ENCODE data around the gene DNAJA4. TPM values are rescaled to one million over a fixed set of nuclear protein-coding genes. Genes with fewer than 3 reads are reported as not detected.
A peak's percentile ranks its signal among the peaks of the same experiment; 100 is the strongest.

DNAJA4 gene
- total and polyA plus RNA-seq, 9 of the 15 experiments (the other 6 are each of a cell fraction or from before 2014, with no cell fraction given), result 0.11 to 1.0 (median 0.16) TPM; not detected in 4

DNA sequence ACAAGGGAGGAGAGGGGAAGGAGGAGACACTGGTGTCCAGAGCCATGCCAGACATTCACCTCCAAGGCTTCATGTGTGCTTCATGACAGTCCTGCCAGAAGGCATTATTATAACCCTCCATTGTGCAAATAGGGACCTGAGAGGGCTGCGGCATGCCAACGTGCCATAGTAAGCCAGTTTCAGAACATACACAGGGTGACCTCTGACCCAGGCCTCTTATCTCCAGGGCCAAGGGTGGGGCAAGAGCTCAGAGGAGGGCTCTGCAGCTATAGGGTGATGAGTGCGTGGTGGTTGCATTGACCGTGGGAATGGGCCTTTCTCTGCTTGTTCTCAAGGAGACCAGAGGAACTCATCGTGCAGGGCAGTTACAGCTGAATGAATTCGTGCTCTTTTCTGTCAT is 20.3 kb upstream of the DNAJA4 start (continued):
- TF ChIP-seq, protein P1, sequence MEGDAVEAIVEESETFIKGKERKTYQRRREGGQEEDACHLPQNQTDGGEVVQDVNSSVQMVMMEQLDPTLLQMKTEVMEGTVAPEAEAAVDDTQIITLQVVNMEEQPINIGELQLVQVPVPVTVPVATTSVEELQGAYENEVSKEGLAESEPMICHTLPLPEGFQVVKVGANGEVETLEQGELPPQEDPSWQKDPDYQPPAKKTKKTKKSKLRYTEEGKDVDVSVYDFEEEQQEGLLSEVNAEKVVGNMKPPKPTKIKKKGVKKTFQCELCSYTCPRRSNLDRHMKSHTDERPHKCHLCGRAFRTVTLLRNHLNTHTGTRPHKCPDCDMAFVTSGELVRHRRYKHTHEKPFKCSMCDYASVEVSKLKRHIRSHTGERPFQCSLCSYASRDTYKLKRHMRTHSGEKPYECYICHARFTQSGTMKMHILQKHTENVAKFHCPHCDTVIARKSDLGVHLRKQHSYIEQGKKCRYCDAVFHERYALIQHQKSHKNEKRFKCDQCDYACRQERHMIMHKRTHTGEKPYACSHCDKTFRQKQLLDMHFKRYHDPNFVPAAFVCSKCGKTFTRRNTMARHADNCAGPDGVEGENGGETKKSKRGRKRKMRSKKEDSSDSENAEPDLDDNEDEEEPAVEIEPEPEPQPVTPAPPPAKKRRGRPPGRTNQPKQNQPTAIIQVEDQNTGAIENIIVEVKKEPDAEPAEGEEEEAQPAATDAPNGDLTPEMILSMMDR (IDR thresholded peaks at IDR 0.05 in 2 of 3, conservative IDR thresholded peaks at IDR 0.05 in 1 of 3; ENCODE audit: insufficient read depth in 2 of 3, low read depth in 1 of 3, low read length in 3 of 3), result no peak
- TF ChIP-seq NCOA6 (IDR thresholded peaks at IDR 0.05) (no peak), ZFPM2 (CRISPR knock-in tag; IDR thresholded peaks at IDR 0.05) (no peak), CCNT2 (IDR thresholded peaks at IDR 0.05; ENCODE audit: borderline replicate concordance, extremely low read depth, insufficient read length, low read depth, low read length) (no peak), ZNF668 (CRISPR knock-in tag; IDR thresholded peaks at IDR 0.05) (no peak), RB1 (IDR thresholded peaks at IDR 0.05; ENCODE audit: low read depth) (no peak), ZBED1 (IDR thresholded peaks at IDR 0.05) (no peak), HDAC3 (IDR thresholded peaks at IDR 0.05; ENCODE audit: borderline replicate concordance, partially characterized antibody) (no peak), ZNF75A (CRISPR knock-in tag; IDR thresholded peaks at IDR 0.05) (no peak), ARNT (IDR thresholded peaks at IDR 0.05) (no peak), PHB (CRISPR knock-in tag; IDR thresholded peaks at IDR 0.05) (no peak), ZNF778 (CRISPR knock-in tag; IDR thresholded peaks at IDR 0.05) (no peak), YBX1 (IDR thresholded peaks at IDR 0.05) (no peak), ZNF134 (CRISPR knock-in tag; conservative IDR thresholded peaks at IDR 0.05) (no peak), ARID1B (IDR thresholded peaks at IDR 0.05) (peak; percentile 33; the same call in 1 of the 2 replicates), FOXK1 (CRISPR knock-in tag; IDR thresholded peaks at IDR 0.05; ENCODE audit: borderline replicate concordance) (no peak), THRAP3 (IDR thresholded peaks at IDR 0.05; ENCODE audit: borderline replicate concordance) (no peak), MED1 (CRISPR knock-in tag; IDR thresholded peaks at IDR 0.05; ENCODE audit: borderline replicate concordance) (no peak), EGR1 (conservative IDR thresholded peaks at IDR 0.05) (no peak)
- TF ChIP-seq, protein P2, sequence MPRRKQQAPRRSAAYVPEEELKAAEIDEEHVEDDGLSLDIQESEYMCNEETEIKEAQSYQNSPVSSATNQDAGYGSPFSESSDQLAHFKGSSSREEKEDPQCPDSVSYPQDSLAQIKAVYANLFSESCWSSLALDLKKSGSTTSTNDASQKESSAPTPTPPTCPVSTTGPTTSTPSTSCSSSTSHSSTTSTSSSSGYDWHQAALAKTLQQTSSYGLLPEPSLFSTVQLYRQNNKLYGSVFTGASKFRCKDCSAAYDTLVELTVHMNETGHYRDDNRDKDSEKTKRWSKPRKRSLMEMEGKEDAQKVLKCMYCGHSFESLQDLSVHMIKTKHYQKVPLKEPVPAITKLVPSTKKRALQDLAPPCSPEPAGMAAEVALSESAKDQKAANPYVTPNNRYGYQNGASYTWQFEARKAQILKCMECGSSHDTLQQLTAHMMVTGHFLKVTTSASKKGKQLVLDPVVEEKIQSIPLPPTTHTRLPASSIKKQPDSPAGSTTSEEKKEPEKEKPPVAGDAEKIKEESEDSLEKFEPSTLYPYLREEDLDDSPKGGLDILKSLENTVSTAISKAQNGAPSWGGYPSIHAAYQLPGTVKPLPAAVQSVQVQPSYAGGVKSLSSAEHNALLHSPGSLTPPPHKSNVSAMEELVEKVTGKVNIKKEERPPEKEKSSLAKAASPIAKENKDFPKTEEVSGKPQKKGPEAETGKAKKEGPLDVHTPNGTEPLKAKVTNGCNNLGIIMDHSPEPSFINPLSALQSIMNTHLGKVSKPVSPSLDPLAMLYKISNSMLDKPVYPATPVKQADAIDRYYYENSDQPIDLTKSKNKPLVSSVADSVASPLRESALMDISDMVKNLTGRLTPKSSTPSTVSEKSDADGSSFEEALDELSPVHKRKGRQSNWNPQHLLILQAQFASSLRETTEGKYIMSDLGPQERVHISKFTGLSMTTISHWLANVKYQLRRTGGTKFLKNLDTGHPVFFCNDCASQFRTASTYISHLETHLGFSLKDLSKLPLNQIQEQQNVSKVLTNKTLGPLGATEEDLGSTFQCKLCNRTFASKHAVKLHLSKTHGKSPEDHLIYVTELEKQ (CRISPR knock-in tag; IDR thresholded peaks at IDR 0.05), result no peak
- TF ChIP-seq, protein P3, sequence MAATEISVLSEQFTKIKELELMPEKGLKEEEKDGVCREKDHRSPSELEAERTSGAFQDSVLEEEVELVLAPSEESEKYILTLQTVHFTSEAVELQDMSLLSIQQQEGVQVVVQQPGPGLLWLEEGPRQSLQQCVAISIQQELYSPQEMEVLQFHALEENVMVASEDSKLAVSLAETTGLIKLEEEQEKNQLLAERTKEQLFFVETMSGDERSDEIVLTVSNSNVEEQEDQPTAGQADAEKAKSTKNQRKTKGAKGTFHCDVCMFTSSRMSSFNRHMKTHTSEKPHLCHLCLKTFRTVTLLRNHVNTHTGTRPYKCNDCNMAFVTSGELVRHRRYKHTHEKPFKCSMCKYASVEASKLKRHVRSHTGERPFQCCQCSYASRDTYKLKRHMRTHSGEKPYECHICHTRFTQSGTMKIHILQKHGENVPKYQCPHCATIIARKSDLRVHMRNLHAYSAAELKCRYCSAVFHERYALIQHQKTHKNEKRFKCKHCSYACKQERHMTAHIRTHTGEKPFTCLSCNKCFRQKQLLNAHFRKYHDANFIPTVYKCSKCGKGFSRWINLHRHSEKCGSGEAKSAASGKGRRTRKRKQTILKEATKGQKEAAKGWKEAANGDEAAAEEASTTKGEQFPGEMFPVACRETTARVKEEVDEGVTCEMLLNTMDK (IDR thresholded peaks at IDR 0.05; ENCODE audit: borderline replicate concordance, insufficient read depth, low read depth, low read length, poor library complexity, severe bottlenecking), result no peak

Measured in K562 (cell line).